ENCODE measurements around the gene RBM18.

RBM18 gene

DNA sequence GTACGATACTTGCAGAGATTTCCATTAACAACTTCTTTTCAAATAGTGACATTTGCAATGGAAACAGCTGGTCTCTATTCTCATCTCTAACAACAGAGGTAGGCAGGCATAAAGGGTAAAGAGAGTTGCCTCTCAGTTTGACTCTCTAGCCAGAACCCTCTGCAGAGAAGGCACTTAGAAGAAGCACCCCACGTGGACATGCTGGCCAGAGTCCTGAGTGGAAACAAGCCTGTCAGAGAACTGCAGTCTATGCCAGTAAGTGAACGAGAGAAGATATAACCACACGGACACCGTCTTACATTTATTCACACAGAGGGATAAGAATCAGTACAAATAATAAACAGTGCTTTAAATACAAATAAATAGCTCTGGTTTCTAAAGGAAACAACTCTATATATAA lies 24.9 kb downstream of the RBM18 start:
- no peak for DNase-seq (ENCODE audit: low read depth, low spot score)
- ChIA-PET POLR2A (no interaction called here), CTCF (interaction anchor here (0.9 kb wide), 1 partner anchor 113 kb away, joined by 3 read pairs; no protein-coding TSS in a partner anchor)
- TF ChIP-seq, protein P1, sequence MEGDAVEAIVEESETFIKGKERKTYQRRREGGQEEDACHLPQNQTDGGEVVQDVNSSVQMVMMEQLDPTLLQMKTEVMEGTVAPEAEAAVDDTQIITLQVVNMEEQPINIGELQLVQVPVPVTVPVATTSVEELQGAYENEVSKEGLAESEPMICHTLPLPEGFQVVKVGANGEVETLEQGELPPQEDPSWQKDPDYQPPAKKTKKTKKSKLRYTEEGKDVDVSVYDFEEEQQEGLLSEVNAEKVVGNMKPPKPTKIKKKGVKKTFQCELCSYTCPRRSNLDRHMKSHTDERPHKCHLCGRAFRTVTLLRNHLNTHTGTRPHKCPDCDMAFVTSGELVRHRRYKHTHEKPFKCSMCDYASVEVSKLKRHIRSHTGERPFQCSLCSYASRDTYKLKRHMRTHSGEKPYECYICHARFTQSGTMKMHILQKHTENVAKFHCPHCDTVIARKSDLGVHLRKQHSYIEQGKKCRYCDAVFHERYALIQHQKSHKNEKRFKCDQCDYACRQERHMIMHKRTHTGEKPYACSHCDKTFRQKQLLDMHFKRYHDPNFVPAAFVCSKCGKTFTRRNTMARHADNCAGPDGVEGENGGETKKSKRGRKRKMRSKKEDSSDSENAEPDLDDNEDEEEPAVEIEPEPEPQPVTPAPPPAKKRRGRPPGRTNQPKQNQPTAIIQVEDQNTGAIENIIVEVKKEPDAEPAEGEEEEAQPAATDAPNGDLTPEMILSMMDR (IDR thresholded peaks at IDR 0.05; ENCODE audit: insufficient read depth, low read length, missing control alignments): no peak
- no peak overlapping the region for H3K4me3 ChIP-seq (ENCODE audit: low read depth, low read length)

DNA sequence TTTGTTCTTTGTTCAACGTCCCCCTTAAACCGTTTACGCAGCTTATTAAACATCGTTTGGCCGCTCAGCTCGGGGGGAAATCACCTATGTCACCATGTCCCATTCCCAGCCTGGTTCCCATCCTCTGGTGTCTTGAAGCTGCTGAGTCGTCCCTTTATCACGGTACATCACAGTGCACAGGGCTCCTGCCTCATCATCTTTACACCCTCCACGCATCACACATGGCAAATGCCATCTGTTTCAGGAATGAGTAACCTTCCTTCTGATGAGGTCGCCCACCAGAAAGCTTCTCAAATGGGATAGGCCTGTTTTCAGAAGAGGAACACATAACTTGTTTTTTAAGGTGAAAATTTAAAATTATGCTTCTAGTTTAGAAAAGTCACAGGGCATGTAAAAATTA lies 28.0 kb downstream of the RBM18 start:
- no peak for DNase-seq (ENCODE audit: low read depth, low spot score)
- TF ChIP-seq, protein P1 (IDR thresholded peaks at IDR 0.05; ENCODE audit: insufficient read depth, low read length, missing control alignments): no peak
- ChIA-PET POLR2A (no interaction called here), CTCF (interaction anchor here (0.5 kb wide), 1 partner anchor 92 kb away, joined by 3 read pairs; no protein-coding TSS in a partner anchor)
- no peak overlapping the region for H3K4me3 ChIP-seq (ENCODE audit: low read depth, low read length)

DNA sequence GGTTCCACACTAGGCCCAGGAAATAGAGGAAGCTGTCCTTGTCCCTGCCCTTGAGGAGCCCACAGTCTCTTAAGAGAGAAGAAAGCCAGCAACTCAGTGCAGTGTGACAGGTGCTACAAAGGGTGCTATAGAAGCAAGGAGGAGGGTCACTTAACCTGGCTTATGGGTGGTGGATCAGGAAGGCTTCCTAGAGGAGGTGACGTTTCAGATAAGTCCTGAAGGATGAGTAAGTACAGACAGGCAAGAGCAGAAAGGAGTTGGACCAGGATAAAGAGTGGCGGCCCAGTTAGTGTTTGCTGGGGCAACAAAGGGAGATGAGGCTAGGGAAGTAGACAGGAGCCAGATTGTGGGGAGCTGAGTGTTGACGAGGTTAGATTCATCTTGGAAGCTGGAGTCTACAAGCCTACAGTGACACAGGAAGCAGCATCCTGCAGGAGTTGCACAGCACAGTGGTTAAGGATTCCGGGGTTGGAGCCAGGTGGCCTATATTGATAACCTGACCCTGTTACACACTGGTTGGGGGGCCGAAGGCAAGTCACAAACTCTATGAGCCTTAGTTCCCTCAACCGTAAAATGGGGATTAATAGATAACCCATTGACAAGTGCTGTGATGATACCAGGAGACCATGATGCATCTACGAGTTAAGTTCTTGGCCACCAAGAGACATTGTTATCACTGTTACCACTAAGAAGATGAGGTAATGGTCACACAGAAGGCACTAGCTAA lies 30.5 kb downstream of the RBM18 start:
- ChIA-PET CTCF (interaction anchor here (1.6 kb wide), 1 partner anchor 11 kb away, joined by 3 read pairs; no protein-coding TSS in a partner anchor), POLR2A (no interaction called here)
- TF ChIP-seq, protein P1 (IDR thresholded peaks at IDR 0.05; ENCODE audit: insufficient read depth, low read length, missing control alignments): no peak
- H3K4me3 ChIP-seq (ENCODE audit: low read depth, low read length): no peak overlapping the region
- DNase-seq (ENCODE audit: low read depth, low spot score): no peak

DNA sequence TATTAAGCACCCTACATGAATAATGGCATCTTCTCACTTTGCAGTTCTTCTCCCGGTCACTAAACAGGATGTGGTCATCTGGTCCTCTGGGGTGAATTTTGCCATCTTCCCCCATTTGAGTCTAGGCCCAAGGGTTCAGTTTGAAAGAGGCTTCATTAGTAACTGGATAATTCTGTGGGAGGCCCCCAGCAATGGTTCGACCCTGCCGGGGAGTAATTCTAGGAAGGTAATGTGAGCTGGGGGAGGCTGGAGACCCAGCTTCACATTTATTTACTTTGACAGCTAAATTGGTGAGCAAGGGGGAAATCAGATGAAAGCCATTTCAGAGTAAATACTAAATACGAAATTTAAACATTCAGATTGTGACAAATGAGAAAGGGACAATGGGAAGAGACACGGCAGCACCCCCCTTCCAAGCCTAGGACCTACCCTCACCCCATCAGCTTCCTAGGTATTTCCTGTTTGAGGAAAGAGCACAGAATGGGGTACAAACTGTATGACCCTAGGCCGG lies 31.8 kb downstream of the RBM18 start:
- DNase-seq (ENCODE audit: low read depth, low spot score): no peak
- H3K4me3 ChIP-seq (ENCODE audit: low read depth, low read length): no peak overlapping the region
- CTCF ChIA-PET: interaction anchor here (1.2 to 2.1 kb wide), 2 partner anchors 107 to 108 kb away, joined by 4 to 7 read pairs; no protein-coding TSS in a partner anchor
- POLR2A ChIA-PET: interaction anchor here (0.7 kb wide), 1 partner anchor 17 kb away, joined by 3 read pairs; no protein-coding TSS in a partner anchor
- TF ChIP-seq, protein P1 (IDR thresholded peaks at IDR 0.05; ENCODE audit: insufficient read depth, low read length, missing control alignments): no peak

DNA sequence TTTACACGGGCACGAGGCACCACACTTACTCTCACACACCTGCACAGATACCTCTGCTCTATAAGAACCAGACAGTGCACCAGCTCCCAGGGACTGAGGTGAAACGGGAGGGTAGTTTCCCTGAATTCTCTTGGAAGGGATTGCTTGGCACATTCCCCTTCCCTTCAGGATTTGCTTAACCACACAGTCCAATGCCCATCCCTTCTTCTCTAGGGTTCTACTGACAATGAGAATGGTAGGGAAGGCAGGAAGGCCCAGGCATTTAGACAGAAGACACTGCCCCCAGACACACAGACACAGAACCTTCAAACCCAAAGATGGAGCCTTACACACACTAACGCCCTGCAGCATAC lies 35.2 kb downstream of the RBM18 start:
- ChIA-PET POLR2A (no interaction called here), CTCF (interaction anchor here (1.5 kb wide), 1 partner anchor 105 kb away, joined by 4 read pairs; no protein-coding TSS in a partner anchor)
- TF ChIP-seq, protein P1 (IDR thresholded peaks at IDR 0.05; ENCODE audit: insufficient read depth, low read length, missing control alignments): no peak
- no peak overlapping the region for H3K4me3 ChIP-seq (ENCODE audit: low read depth, low read length)
- DNase-seq (ENCODE audit: low read depth, low spot score): no peak

Data from AG04449 (cell line).